Stimulated activated CD4-positive, alpha-beta T cell treated with anti-CD3 and anti-CD28 coated beads, Interleukin-1b, Interleukin-23, amount 100 ng/mL, for 4 hours (primary cell): ENCODE measurements around the gene TOP2B.

ENCODE experiments used
- DNase-seq, 2 donors: peaks; one replicate each; pipeline ENCODE4 v3.0.0-alpha.2; 2020; ENCODE audit warnings: low read depth in 2 of 2

TOP2B gene

DNA sequence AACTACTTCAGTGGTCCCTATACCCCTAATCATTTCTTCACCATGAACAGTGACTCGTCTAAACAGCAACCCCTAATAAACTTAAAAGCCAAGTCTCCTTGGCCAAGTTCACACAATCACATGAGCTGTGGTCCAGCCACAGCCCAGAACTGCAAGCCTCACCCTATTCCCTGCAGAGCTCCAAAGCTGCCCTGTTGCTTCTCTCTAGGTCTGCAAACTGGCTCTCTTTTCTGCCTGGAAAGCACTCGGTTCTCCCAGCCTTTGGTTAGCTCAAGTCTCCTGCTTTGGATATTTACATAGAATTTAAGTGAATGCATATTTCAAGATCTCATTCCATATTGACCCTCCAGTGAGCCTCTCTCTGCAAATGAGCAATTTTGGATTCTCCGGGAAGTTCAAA, 107.0 kb downstream of the TOP2B start:
- no peak for DNase-seq

DNA sequence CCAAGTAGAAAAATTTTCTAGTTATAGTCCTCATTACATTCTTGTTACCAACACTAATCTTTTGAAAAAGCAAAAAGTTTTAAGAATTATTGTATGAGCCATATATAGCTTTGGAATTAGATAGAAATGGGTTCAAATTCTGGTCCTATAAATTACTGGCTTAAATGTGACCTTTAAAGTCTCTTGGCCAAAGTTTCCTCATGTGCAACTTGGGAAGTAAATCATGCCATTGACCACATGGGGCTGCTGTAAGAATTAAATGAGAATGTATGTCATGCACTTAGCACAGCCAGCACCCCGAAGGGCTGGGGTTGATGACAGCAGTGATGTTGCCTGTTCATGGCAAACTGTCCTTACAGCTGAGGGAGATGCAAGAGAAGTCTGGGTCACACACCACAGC, 108.3 kb downstream of the TOP2B start:
- no peak for DNase-seq

DNA sequence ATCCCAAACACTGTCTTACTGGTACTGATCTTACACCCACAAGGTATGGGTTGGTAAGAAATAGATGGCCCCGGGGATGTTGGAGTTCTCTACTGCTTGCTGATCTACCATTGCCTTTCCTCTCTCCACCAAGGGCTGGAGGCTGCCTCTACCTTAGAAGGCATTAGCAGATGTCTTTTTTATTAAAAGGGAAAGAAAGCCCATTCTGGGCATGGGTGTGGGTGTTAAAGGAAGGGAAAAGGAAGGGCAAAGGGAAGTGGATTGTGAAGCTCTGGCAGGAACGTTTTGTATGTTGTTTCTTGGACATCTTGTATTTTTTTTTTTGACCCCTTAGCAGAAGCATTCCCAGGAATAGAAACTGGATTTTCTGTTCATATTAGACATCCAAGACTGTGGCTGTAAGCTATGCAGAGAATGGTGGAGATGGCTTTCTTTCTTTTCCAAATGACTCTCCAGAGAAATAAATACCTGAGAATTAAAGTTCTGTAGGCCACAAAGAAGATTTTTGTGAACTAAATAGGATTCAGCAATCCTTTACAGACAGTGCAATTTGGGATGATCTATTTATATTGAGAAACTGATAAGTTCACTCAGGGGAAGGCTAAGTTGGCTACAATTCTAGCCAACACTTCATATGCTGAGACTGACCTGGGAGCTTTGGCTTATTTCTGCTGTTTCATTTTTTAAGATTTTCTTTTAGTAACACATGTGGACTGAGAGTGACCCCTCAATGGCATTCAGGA, 108.8 kb downstream of the TOP2B start:
- no peak for DNase-seq

DNA sequence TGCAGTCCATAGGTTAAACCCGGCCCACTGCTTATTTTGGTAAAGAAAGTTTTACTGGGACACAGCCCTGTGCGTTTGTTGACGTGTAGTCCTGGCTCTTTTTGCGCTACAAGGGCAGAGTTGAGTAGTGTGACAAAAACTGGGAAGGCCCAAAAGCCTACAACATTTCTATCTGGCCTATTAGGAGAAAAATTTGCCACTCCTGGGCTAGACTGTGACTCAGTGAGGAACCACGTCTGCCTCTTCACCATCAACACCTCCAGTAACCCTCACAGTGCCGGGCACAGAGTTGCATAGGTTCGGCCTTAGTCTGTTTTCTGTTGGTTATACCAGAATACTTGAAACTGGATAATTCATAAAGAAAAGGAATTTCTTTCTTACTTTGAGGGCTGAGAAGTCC, 110.3 kb downstream of the TOP2B start:
- DNase-seq: no peak

DNA sequence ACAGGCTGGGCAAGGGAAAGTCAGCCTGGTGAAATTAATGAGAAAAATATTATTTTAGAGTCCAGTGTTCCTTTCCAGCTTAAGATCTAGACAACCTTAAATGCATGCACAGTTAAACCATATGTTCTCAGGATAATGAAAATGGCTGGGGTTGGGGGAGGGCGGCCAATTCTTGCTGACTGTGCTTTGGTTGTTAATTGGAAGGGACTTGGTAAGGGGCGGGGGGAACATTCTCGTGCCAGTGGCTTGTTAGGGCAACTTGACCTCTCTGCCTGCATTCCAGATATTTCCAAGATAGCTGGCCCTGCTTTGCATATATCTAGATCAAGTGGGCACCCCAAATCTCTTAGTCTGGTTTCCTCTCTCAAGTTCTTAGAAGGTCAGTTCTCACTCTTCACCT, 112.5 kb downstream of the TOP2B start:
- no peak for DNase-seq

DNA sequence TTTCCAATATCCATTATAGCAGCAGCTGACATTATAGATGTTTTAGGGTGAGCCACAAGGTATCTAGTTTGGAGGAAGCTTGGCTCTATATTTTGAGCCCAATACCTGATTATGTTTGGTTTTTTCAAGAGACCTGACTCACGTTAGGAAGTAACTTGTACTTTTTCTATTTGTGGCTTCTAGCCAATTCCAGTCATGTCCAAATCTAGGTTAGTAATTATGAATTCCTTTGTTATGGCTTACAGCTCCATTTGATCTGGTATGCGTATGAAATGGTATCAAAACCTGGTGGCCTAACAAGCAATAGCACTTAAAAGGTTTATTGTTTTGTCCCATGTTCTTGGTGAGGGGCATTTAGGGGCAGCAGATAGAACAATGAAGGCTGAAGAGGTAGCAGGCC, 115.9 kb downstream of the TOP2B start:
- no peak for DNase-seq

DNA sequence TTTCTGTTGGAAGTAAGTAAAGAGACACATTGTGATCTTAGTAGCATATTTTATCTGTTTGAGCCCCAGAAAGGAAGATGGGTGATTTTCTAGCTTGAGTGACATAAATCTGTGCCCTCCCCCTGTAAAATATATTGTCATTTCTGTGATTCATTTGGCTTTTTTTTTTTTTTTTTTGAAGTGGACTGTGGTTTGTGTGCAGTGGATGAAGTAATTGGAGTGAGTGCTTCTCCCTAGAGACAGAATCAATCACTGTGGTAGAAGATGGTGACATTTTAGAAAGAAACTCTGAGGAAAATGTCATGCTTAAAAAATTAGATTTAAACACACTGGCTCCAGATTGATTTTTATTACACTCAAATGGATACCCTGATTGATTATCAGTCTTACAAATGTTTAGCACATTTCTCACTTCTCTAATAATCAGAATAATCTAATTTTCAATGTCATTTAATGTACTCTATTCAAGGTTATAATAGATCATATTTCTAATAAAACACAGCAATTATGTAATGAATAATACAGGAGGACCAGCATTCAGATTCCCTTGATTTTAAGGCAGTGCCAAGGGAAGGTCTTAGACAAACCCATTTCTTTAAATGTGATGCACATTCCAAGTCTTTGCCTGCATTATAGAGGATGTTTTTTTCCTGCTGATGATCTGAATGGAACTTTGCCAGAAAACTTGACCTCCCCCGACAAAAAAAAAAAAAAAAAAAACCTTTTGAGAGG, 116.6 kb downstream of the TOP2B start:
- no peak for DNase-seq
